Measurements from ENCODE around the gene OR5AU1.

OR5AU1 gene

GRCh38 chr14:21118933-21119332 lies 36.9 kb downstream of the OR5AU1 start:
- TF ChIP-seq, protein P1, sequence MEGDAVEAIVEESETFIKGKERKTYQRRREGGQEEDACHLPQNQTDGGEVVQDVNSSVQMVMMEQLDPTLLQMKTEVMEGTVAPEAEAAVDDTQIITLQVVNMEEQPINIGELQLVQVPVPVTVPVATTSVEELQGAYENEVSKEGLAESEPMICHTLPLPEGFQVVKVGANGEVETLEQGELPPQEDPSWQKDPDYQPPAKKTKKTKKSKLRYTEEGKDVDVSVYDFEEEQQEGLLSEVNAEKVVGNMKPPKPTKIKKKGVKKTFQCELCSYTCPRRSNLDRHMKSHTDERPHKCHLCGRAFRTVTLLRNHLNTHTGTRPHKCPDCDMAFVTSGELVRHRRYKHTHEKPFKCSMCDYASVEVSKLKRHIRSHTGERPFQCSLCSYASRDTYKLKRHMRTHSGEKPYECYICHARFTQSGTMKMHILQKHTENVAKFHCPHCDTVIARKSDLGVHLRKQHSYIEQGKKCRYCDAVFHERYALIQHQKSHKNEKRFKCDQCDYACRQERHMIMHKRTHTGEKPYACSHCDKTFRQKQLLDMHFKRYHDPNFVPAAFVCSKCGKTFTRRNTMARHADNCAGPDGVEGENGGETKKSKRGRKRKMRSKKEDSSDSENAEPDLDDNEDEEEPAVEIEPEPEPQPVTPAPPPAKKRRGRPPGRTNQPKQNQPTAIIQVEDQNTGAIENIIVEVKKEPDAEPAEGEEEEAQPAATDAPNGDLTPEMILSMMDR (IDR thresholded peaks at IDR 0.05) = no peak
- no peak overlapping the region for H3K27ac ChIP-seq
- H3K4me3 ChIP-seq = no peak overlapping the region
- DNase-seq (ENCODE audit: low spot score) = no peak

GRCh38 chr14:21113369-21113768 lies 42.5 kb downstream of the OR5AU1 start:
- TF ChIP-seq, protein P1 (IDR thresholded peaks at IDR 0.05) = no peak
- DNase-seq (ENCODE audit: low spot score) = no peak
- Histone ChIP-seq H3K4me3 (no peak overlapping the region), H3K27ac (no peak overlapping the region)

DNA sequence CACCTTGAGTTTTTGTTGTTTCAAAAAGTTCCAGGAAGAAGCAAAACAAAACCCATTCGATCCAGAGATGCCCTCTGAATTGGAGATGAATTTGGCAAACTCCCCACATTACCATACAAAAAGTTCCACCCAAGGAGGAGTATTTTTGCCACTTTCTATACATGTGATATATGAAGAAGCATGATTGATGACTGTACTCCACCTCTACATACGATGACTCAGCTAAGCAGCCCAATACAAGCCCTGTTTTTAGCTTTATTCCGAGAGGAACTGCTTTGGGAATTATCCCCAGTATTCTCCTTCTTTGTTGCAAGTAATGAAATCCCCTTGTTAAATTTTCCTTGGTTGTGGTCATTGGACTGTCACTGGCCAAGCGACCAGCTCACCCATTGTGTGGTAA lies 43.6 kb downstream of the OR5AU1 start:
- Histone ChIP-seq H3K4me3 (no peak overlapping the region), H3K27ac (no peak overlapping the region)
- TF ChIP-seq, protein P1 (IDR thresholded peaks at IDR 0.05) = no peak
- no peak for DNase-seq (ENCODE audit: low spot score)

GRCh38 chr14:21109377-21110138 lies 46.3 kb downstream of the OR5AU1 start:
- no peak for DNase-seq (ENCODE audit: low spot score)
- no peak overlapping the region for H3K27ac ChIP-seq
- TF ChIP-seq, protein P1 (IDR thresholded peaks at IDR 0.05) = no peak
- no peak overlapping the region for H3K4me3 ChIP-seq

DNA sequence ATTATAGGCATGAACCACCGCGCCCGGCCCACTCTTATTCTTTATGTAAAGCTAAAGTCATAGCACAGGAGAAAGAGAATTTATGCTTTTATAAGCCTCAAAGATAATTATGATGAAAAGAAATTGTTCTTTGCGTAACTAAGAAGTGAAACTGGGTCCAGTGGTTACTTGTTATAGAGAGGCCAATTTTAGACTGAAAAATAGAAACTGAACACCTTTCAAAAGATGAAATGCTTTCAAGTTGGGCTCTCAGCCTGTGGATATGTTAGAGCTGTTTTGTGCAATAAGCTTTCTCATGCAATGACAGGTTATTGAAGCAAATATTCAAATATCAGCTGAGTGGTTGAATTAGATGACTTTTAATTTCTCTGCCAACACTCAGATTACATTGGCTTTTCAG lies 47.1 kb downstream of the OR5AU1 start:
- Histone ChIP-seq H3K4me3 (no peak overlapping the region), H3K27ac (no peak overlapping the region)
- TF ChIP-seq, protein P1 (IDR thresholded peaks at IDR 0.05) = no peak
- no peak for DNase-seq (ENCODE audit: low spot score)

- H3K4me3 ChIP-seq = no peak overlapping the region
- TF ChIP-seq, protein P1 (IDR thresholded peaks at IDR 0.05) = no peak
- H3K27ac ChIP-seq = peak overlapping the region; percentile 33 to 66
- no peak for DNase-seq (ENCODE audit: low spot score)
Measured at GRCh38 chr14:21107283-21107800, 48.5 kb downstream of the OR5AU1 start.
